ENCODE data around the gene SMLR1.

- TF ChIP-seq CTCF (IDR thresholded peaks at IDR 0.05; ENCODE audit: low read depth, low read length, missing input control) (no peak), FOXA2 (IDR thresholded peaks at IDR 0.05) (no peak), YY1 (IDR thresholded peaks at IDR 0.05) (no peak), JUND (IDR thresholded peaks at IDR 0.05) (no peak), RAD21 (IDR thresholded peaks at IDR 0.05) (no peak), ATF3 (IDR thresholded peaks at IDR 0.05) (no peak), REST (IDR thresholded peaks at IDR 0.05) (no peak), EGR1 (IDR thresholded peaks at IDR 0.05; ENCODE audit: low read depth in 2 of 2) (no peak), TAF1 (conservative IDR thresholded peaks at IDR 0.05) (no peak), GABPA (IDR thresholded peaks at IDR 0.05 in 1 of 2, conservative IDR thresholded peaks at IDR 0.05 in 1 of 2) (no peak)
Observed at GRCh38 chr6:130778946-130779657, 48.1 kb upstream of the SMLR1 start.

Measured in liver (tissue), 3 donors.